CD4-positive, alpha-beta T cell treated with Interleukin-21 for 1 hour (primary cell): ENCODE results near the gene CDC14A.

Experiments
- DNase-seq: peaks from one replicate; pipeline ENCODE4 v3.0.0-alpha.2; 2020

Gene CDC14A

GRCh38 chr1:100499194-100499811, 147.0 kb downstream of the CDC14A start:
- DNase-seq, result no peak

- no peak for DNase-seq
Observed at GRCh38 chr1:100502052-100502792, 149.9 kb downstream of the CDC14A start.

- DNase-seq, result no peak
Observed at GRCh38 chr1:100506217-100506616, 153.9 kb downstream of the CDC14A start.

- DNase-seq, result no peak
Observed at GRCh38 chr1:100510451-100510850, 158.1 kb downstream of the CDC14A start.

- no peak for DNase-seq
Observed at GRCh38 chr1:100511058-100511457, 158.8 kb downstream of the CDC14A start.

GRCh38 chr1:100511773-100512172, 159.5 kb downstream of the CDC14A start:
- no peak for DNase-seq

- DNase-seq, result no peak
Observed at GRCh38 chr1:100512803-100513352, 160.6 kb downstream of the CDC14A start.

GRCh38 chr1:100516857-100517256, 164.6 kb downstream of the CDC14A start:
- no peak for DNase-seq

GRCh38 chr1:100517515-100517914, 165.2 kb downstream of the CDC14A start:
- no peak for DNase-seq

GRCh38 chr1:100518023-100518422, 165.7 kb downstream of the CDC14A start:
- DNase-seq, result no peak

- DNase-seq, result no peak
Observed at GRCh38 chr1:100523038-100523652, 170.8 kb downstream of the CDC14A start.

GRCh38 chr1:100524355-100524754, 172.0 kb downstream of the CDC14A start:
- DNase-seq, result no peak

- DNase-seq, result no peak
Observed at GRCh38 chr1:100526894-100527293, 174.6 kb downstream of the CDC14A start.

- no peak for DNase-seq
Observed at GRCh38 chr1:100528871-100529270, 176.6 kb downstream of the CDC14A start.

- no peak for DNase-seq
Observed at GRCh38 chr1:100530141-100530540, 177.8 kb downstream of the CDC14A start.

- DNase-seq, result peak; percentile 38
Observed at GRCh38 chr1:100530880-100531487, 178.7 kb downstream of the CDC14A start.

- DNase-seq, result no peak
Observed at GRCh38 chr1:100532645-100533044, 180.3 kb downstream of the CDC14A start.

- no peak for DNase-seq
Observed at GRCh38 chr1:100535264-100535663, 183.0 kb downstream of the CDC14A start.

GRCh38 chr1:100536031-100536430, 183.7 kb downstream of the CDC14A start:
- no peak for DNase-seq

- no peak for DNase-seq
Observed at GRCh38 chr1:100538913-100539835, 186.9 kb downstream of the CDC14A start.

GRCh38 chr1:100539836-100540536, 187.7 kb downstream of the CDC14A start:
- DNase-seq, result no peak

- DNase-seq, result no peak
Observed at GRCh38 chr1:100542285-100542684, 190.0 kb downstream of the CDC14A start.
